A549 (cell line): Measurements from ENCODE around the gene VPS26A. TPM values are rescaled to one million over a fixed set of nuclear protein-coding genes. Genes with fewer than 3 reads are reported as not detected.

Experiments used
- ATAC-seq, 2 experiments: fragments of 200-7000 bp in 1 of 2; fragments of >200 bp in 1 of 2; cut with Nextera tagmentation in 1 of 2; cut with Tn5 transposase in 1 of 2; 3 replicates each; pipeline versions ENCODE4 v1.8.0 to v1.9.1; 2018 to 2020; ENCODE audit warnings: mild to moderate bottlenecking in 1 of 2, moderate library complexity in 1 of 2
- CTCF ChIA-PET: fragments of 300-600 bp; sonication (Branson Sonifier 250); formaldehyde crosslinking; extraction: SDS; loops from one replicate; lab custom pipeline; 2021; ENCODE audit warnings: antibody characterized with exemption, inconsistent platforms; lab: Yijun Ruan, JAX
- POLR2A ChIA-PET: fragments of 350-600 bp; formaldehyde crosslinking; extraction: SDS; loops from one replicate; lab custom pipeline; 2021; ENCODE audit warnings: antibody characterized with exemption, inconsistent platforms; lab: Yijun Ruan, JAX
- DNase-seq, 2 experiments: peaks; one replicate each; pipeline versions ENCODE4 v3.0.0 to v3.0.0-alpha.2; 2011 to 2016; ENCODE audit warnings: low read depth in 1 of 2, low spot score in 1 of 2
- FAIRE-seq: peaks from 2 replicates; lab custom pipeline; 2011; peaks lifted over from hg19 to GRCh38; lab: Jason Lieb, UNC
- H3K27ac ChIP-seq, 2 experiments: fragments of >200 bp; sonication (Bioruptor Twin); formaldehyde crosslinking; 3 replicates each; pipeline ENCODE4 v1.5.1; 2016 to 2017
- H3K4me1 ChIP-seq: fragments of >200 bp; sonication (Bioruptor Twin); formaldehyde crosslinking; 3 replicates; pipeline ENCODE4 v1.6.1; 2016
- H3K4me2 ChIP-seq: fragments of >200 bp; sonication (Bioruptor Twin); formaldehyde crosslinking; 3 replicates; pipeline ENCODE4 v1.6.1; 2016
- H3K4me3 ChIP-seq: fragments of >200 bp; sonication (Bioruptor Twin); formaldehyde crosslinking; 3 replicates; pipeline ENCODE4 v1.5.1; 2016
- H3K9me3 ChIP-seq: fragments of >200 bp; sonication (Bioruptor Twin); formaldehyde crosslinking; 3 replicates; pipeline ENCODE4 v1.6.1; 2016
- EHF ChIP-seq: fragments of 250-450 bp; sonication (Bioruptor Pico); IDR thresholded peaks from 2 replicates; pipeline ENCODE4 v1.5.0; 2020; ENCODE audit warnings: mild to moderate bottlenecking
- EP300 ChIP-seq, 2 experiments: fragments of >200 bp; sonication (Bioruptor Twin); formaldehyde crosslinking; IDR thresholded peaks; 2 replicates in 1 of 2; 3 replicates in 1 of 2; pipeline ENCODE4 v1.6.1; 2016 to 2017
- GATA3 ChIP-seq: IDR thresholded peaks from 2 replicates; pipeline ENCODE4 v1.6.1; 2012; ENCODE audit warnings: borderline replicate concordance
- HEYL ChIP-seq: fragments of 250-450 bp; sonication (Bioruptor Pico); IDR thresholded peaks from 2 replicates; pipeline ENCODE4 v1.8.0; 2021; ENCODE audit warnings: mild to moderate bottlenecking, moderate library complexity
- HOXB13 ChIP-seq: fragments of 250-450 bp; sonication (Bioruptor Pico); IDR thresholded peaks from 2 replicates; pipeline ENCODE4 v1.5.0; 2020; ENCODE audit warnings: low read depth, mild to moderate bottlenecking, moderate library complexity
- HOXB5 ChIP-seq: fragments of 250-450 bp; sonication (Bioruptor Pico); IDR thresholded peaks from 2 replicates; pipeline ENCODE4 v1.5.0; 2020; ENCODE audit warnings: mild to moderate bottlenecking, moderate library complexity
- KDM5A ChIP-seq: fragments of 200-600 bp; sonication (generic); IDR thresholded peaks from 2 replicates; pipeline ENCODE4 v1.6.1; 2016; ENCODE audit warnings: antibody characterized with exemption, mild to moderate bottlenecking
- MAFK ChIP-seq: fragments of 450-650 bp; IDR thresholded peaks from 2 replicates; pipeline ENCODE4 v1.6.1; 2014; ENCODE audit not compliant: partially characterized antibody
- MAZ ChIP-seq: fragments of 150-350 bp; IDR thresholded peaks from 2 replicates; pipeline ENCODE4 v1.6.1; 2014; ENCODE audit warnings: antibody characterized with exemption, low read depth, low read length, borderline replicate concordance
- MYC ChIP-seq: IDR thresholded peaks from 2 replicates; pipeline ENCODE4 v1.6.1; 2012; ENCODE audit warnings: mild to moderate bottlenecking, inconsistent platforms, low read length, improper control_type of control experiment, borderline replicate concordance
- NFE2L2 ChIP-seq: fragments of 150-350 bp; conservative IDR thresholded peaks from 2 replicates; pipeline ENCODE4 v1.6.1; 2014; ENCODE audit warnings: low read length
- POLR2AphosphoS2 ChIP-seq: conservative IDR thresholded peaks from 2 replicates; pipeline ENCODE4 v1.6.1; 2012; ENCODE audit warnings: low read length, improper control_type of control experiment, inconsistent platforms
- RCOR1 ChIP-seq: fragments of 150-350 bp; IDR thresholded peaks from 2 replicates; pipeline ENCODE4 v1.6.1; 2014; ENCODE audit warnings: antibody characterized with exemption, low read length, low read depth
- REST ChIP-seq: fragments of 200-600 bp; sonication (generic); IDR thresholded peaks from 2 replicates; pipeline ENCODE4 v1.6.1; 2016; ENCODE audit warnings: antibody characterized with exemption, mild to moderate bottlenecking, moderate library complexity
- TP53 ChIP-seq: fragments of 250-450 bp; sonication (Bioruptor Pico); IDR thresholded peaks from 2 replicates; pipeline ENCODE4 v1.5.0; 2021; ENCODE audit warnings: mild to moderate bottlenecking, moderate library complexity
- ZC3H11A ChIP-seq: fragments of 450-650 bp; IDR thresholded peaks from 2 replicates; pipeline ENCODE4 v1.6.1; 2014; ENCODE audit warnings: antibody characterized with exemption, mild to moderate bottlenecking
- ZNF302 ChIP-seq: fragments of 250-450 bp; sonication (Bioruptor Pico); IDR thresholded peaks from 2 replicates; pipeline ENCODE4 v1.9.0; 2021; ENCODE audit warnings: inconsistent platforms, mild to moderate bottlenecking, moderate library complexity
- WGBS: methylation state at CpG from one replicate; pipeline ENCODE4 v1.1.6; 2017; ENCODE audit errors: missing lambda C conversion rate; 5-methylcytosine and 5-hydroxymethylcytosine counted together
- polyA plus RNA-seq, 4 experiments: library from polyadenylated mRNA; depleted of rRNA in 3 of 4; stranded (reverse); fragments of >200 nt; fragmentation: RNase III in 1 of 4; extraction: RNeasy Plus Mini Kit Qiagen cat#74134 plus additional on column Dnase treatment in 1 of 4; gene quantifications; 2 replicates in 3 of 4; 3 replicates in 1 of 4; pipeline ENCODE4 v1.2.3, GENCODE V29; 2011 to 2017
- TF ChIP-seq, protein P1 (sequence below): fragments of 250-450 bp; sonication (Bioruptor Pico); IDR thresholded peaks from 2 replicates; pipeline ENCODE4 v1.5.0; 2020; ENCODE audit warnings: low read depth, mild to moderate bottlenecking, moderate library complexity
- TF ChIP-seq, protein P2 (sequence below): fragments of >200 bp; sonication (Bioruptor Twin); formaldehyde crosslinking; IDR thresholded peaks from 3 replicates; pipeline ENCODE4 v1.5.1; 2016
- TF ChIP-seq, protein P3 (sequence below): fragments of 250-450 bp; sonication (Bioruptor Pico); IDR thresholded peaks from 2 replicates; pipeline ENCODE4 v1.5.0; 2021; ENCODE audit warnings: mild to moderate bottlenecking, moderate library complexity, borderline replicate concordance
- TF ChIP-seq, protein P4 (sequence below): fragments of 150-350 bp; IDR thresholded peaks from 2 replicates; pipeline ENCODE4 v1.6.1; 2014; ENCODE audit warnings: low read depth, mild to moderate bottlenecking, low read length
- TF ChIP-seq, protein P5 (sequence below): IDR thresholded peaks from 2 replicates; pipeline ENCODE4 v1.6.1; 2012

The VPS26A gene
- polyA plus RNA-seq, 2 of the 4 experiments (the other 2 are of a cell fraction) = 52.6 to 62.6 TPM

GRCh38 chr10:69096045-69096444 is 27.9 kb upstream of the VPS26A start (continued):
- TF ChIP-seq, protein P1, sequence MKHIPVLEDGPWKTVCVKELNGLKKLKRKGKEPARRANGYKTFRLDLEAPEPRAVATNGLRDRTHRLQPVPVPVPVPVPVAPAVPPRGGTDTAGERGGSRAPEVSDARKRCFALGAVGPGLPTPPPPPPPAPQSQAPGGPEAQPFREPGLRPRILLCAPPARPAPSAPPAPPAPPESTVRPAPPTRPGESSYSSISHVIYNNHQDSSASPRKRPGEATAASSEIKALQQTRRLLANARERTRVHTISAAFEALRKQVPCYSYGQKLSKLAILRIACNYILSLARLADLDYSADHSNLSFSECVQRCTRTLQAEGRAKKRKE (CRISPR knock-in tag) = no peak
- TF ChIP-seq EP300 (IDR thresholded peaks at IDR 0.05) = no peak
- TF ChIP-seq, protein P2, sequence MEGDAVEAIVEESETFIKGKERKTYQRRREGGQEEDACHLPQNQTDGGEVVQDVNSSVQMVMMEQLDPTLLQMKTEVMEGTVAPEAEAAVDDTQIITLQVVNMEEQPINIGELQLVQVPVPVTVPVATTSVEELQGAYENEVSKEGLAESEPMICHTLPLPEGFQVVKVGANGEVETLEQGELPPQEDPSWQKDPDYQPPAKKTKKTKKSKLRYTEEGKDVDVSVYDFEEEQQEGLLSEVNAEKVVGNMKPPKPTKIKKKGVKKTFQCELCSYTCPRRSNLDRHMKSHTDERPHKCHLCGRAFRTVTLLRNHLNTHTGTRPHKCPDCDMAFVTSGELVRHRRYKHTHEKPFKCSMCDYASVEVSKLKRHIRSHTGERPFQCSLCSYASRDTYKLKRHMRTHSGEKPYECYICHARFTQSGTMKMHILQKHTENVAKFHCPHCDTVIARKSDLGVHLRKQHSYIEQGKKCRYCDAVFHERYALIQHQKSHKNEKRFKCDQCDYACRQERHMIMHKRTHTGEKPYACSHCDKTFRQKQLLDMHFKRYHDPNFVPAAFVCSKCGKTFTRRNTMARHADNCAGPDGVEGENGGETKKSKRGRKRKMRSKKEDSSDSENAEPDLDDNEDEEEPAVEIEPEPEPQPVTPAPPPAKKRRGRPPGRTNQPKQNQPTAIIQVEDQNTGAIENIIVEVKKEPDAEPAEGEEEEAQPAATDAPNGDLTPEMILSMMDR = no peak
- TF ChIP-seq, protein P3, sequence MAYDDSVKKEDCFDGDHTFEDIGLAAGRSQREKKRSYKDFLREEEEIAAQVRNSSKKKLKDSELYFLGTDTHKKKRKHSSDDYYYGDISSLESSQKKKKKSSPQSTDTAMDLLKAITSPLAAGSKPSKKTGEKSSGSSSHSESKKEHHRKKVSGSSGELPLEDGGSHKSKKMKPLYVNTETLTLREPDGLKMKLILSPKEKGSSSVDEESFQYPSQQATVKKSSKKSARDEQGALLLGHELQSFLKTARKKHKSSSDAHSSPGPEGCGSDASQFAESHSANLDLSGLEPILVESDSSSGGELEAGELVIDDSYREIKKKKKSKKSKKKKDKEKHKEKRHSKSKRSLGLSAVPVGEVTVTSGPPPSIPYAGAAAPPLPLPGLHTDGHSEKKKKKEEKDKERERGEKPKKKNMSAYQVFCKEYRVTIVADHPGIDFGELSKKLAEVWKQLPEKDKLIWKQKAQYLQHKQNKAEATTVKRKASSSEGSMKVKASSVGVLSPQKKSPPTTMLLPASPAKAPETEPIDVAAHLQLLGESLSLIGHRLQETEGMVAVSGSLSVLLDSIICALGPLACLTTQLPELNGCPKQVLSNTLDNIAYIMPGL = no peak

DNA sequence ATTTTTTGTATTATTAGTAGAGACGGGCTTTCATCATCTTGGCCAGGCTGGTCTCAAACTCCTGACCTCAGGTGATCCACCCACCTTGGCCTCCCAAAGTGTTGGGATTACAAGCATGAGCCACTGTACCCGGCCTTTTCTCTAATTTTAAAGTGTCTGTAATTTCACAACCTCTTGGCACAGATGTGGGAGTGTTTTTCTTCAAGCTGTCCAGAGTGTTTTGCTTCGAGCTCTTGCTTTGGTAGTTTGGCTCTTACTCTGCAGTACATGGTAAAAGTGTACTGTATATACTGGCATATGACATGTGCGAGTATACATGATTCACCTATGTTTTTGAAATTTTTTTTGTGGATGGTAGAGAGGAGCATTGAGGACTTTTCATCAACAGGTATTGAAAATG is 26.2 kb upstream of the VPS26A start:
- DNase-seq (no peak), ATAC-seq (no peak), FAIRE-seq (no peak)
- H3K9me3 ChIP-seq = no peaks in the 10 kb centered on the region
- ChIA-PET POLR2A (no interaction called here), CTCF (interaction anchor here (1.0 kb wide), 2 partner anchors 12 to 93 kb away, joined by 3 read pairs; no protein-coding TSS in a partner anchor)
- WGBS = 76% methylated on average over 4 of the region's 4 CpGs
- H3K4me1 ChIP-seq = no peaks in the 10 kb centered on the region
- TF ChIP-seq, protein P4, sequence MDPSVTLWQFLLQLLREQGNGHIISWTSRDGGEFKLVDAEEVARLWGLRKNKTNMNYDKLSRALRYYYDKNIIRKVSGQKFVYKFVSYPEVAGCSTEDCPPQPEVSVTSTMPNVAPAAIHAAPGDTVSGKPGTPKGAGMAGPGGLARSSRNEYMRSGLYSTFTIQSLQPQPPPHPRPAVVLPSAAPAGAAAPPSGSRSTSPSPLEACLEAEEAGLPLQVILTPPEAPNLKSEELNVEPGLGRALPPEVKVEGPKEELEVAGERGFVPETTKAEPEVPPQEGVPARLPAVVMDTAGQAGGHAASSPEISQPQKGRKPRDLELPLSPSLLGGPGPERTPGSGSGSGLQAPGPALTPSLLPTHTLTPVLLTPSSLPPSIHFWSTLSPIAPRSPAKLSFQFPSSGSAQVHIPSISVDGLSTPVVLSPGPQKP = no peak
- TF ChIP-seq HEYL (no peak), HOXB5 (CRISPR knock-in tag) (no peak), EHF (CRISPR knock-in tag) (no peak), MYC (no peak), HOXB13 (CRISPR knock-in tag) (no peak), POLR2AphosphoS2 (no peak), MAFK (no peak), KDM5A (no peak), REST (no peak), ZC3H11A (no peak), RCOR1 (no peak), GATA3 (no peak), TP53 (CRISPR knock-in tag) (no peak), MAZ (no peak), ZNF302 (CRISPR knock-in tag) (no peak), NFE2L2 (no peak)
- TF ChIP-seq, protein P1 (CRISPR knock-in tag) = no peak
- TF ChIP-seq, protein P5, sequence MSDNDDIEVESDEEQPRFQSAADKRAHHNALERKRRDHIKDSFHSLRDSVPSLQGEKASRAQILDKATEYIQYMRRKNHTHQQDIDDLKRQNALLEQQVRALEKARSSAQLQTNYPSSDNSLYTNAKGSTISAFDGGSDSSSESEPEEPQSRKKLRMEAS = no peak
- no peak overlapping the region for H3K27ac ChIP-seq
- H3K4me3 ChIP-seq = no peak overlapping the region
- H3K4me2 ChIP-seq = no peak overlapping the region
